ENCODE measurements around the gene IFIT2. TPM values are rescaled to one million over a fixed set of nuclear protein-coding genes. Genes with fewer than 3 reads are reported as not detected.
"Not testable (repeated sequence)": the region's sequence is repeated elsewhere in the genome, so short reads cannot be mapped to it uniquely, and the experiment has no call there.

The IFIT2 gene
- total RNA-seq, 4 donors from 2014 or later, result 3.3 to 10.9 (median 4.7) TPM

- no peak overlapping the region for H3K4me3 ChIP-seq
- peak overlapping the region in 2 of 4 donors; percentile 24 to 60 for H3K27ac ChIP-seq
- H3K9me3 ChIP-seq, result no peaks in the 10 kb centered on the region
- no peaks in the 10 kb centered on the region for H3K36me3 ChIP-seq
- no peak for TF ChIP-seq POLR2A (IDR thresholded peaks at IDR 0.05)
- TF ChIP-seq CTCF (IDR thresholded peaks at IDR 0.05), result no peak
- DNase-seq, result no peak
- H3K4me1 ChIP-seq, result peaks cover 0 to 20% (median 7%) of the 10 kb centered on the region in 4 donors
- no peaks in the 10 kb centered on the region for H3K27me3 ChIP-seq
These were observed 44.8 kb downstream of the IFIT2 start for GRCh38 chr10:89346405-89347254.

- Histone ChIP-seq H3K27me3 (no peaks in the 10 kb centered on the region), H3K9me3 (no peaks in the 10 kb centered on the region), H3K4me3 (no peak overlapping the region), H3K36me3 (no peaks in the 10 kb centered on the region), H3K27ac (peak overlapping the region in 2 of 4 donors; percentile 24 to 60), H3K4me1 (peaks cover 0 to 20% (median 7%) of the 10 kb centered on the region in 4 donors)
- DNase-seq, result no peak
- TF ChIP-seq POLR2A (IDR thresholded peaks at IDR 0.05) (no peak), CTCF (IDR thresholded peaks at IDR 0.05) (no peak)
These were observed 46.0 kb downstream of the IFIT2 start for GRCh38 chr10:89347701-89348457.

- no peak for DNase-seq
- H3K27me3 ChIP-seq, result no peaks in the 10 kb centered on the region
- TF ChIP-seq POLR2A (IDR thresholded peaks at IDR 0.05) (no peak), CTCF (IDR thresholded peaks at IDR 0.05) (no peak)
- H3K4me1 ChIP-seq, result peaks cover 0 to 20% (median 7%) of the 10 kb centered on the region in 4 donors
- no peaks in the 10 kb centered on the region for H3K36me3 ChIP-seq
- no peak overlapping the region for H3K27ac ChIP-seq
- no peaks in the 10 kb centered on the region for H3K9me3 ChIP-seq
- H3K4me3 ChIP-seq, result no peak overlapping the region
These were observed 46.6 kb downstream of the IFIT2 start for GRCh38 chr10:89348481-89348880.

GRCh38 chr10:89348975-89349374 lies 47.1 kb downstream of the IFIT2 start:
- Histone ChIP-seq H3K9me3 (no peaks in the 10 kb centered on the region), H3K4me1 (peaks cover 0 to 20% (median 7%) of the 10 kb centered on the region in 4 donors)

GRCh38 chr10:89350631-89351315 lies 48.9 kb downstream of the IFIT2 start:
- DNase-seq, result peak in 1 of 3 donors; percentile 63
- H3K4me3 ChIP-seq, H3K36me3 ChIP-seq, H3K27me3 ChIP-seq, H3K9me3 ChIP-seq: not testable (repeated sequence)
- Histone ChIP-seq H3K27ac (peak overlapping the region; percentile 1 to 83 (median 72)), H3K4me1 (peaks cover 0 to 20% (median 7%) of the 10 kb centered on the region in 4 donors)

More at GRCh38 chr10:89348975-89349374, 47.1 kb downstream of the IFIT2 start:
- no peak for TF ChIP-seq CTCF (IDR thresholded peaks at IDR 0.05)
- no peak for TF ChIP-seq POLR2A (IDR thresholded peaks at IDR 0.05)
- DNase-seq, result no peak
- Histone ChIP-seq H3K36me3 (no peaks in the 10 kb centered on the region), H3K4me3 (no peak overlapping the region), H3K27me3 (no peaks in the 10 kb centered on the region), H3K27ac (no peak overlapping the region)
